K562 (cell line): ENCODE measurements around the gene TERT. TPM values are rescaled to one million over a fixed set of nuclear protein-coding genes. Genes with fewer than 3 reads are reported as not detected.

Source experiments
- E4F1 ChIP-seq: fragments of 250-450 bp; sonication (Bioruptor Pico); IDR thresholded peaks from 2 replicates; pipeline ENCODE4 v1.5.0; 2021; ENCODE audit warnings: mild to moderate bottlenecking, borderline replicate concordance
- FOXJ2 ChIP-seq: fragments of 200-800 bp; sonication (Bioruptor generic); IDR thresholded peaks from 2 replicates; pipeline ENCODE4 v1.6.1; 2016; ENCODE audit warnings: missing genetic modification characterization, missing compliant biosample characterization
- JUND ChIP-seq, 2 experiments: IDR thresholded peaks; 2 replicates in 1 of 2; 3 replicates in 1 of 2; pipeline ENCODE4 v1.6.1; 2011; ENCODE audit warnings: borderline replicate concordance in 2 of 2, low read depth in 2 of 2, low read length in 2 of 2, improper control_type of control experiment in 1 of 2, missing biosample characterization in 1 of 2, missing genetic modification characterization in 1 of 2, missing genetic modification reagents in 1 of 2
- KDM4B ChIP-seq, 2 experiments: fragments of 450-650 bp in 1 of 2; sonication (generic) in 1 of 2; IDR thresholded peaks; 2 replicates each; pipeline ENCODE4 v1.6.1; 2016 to 2017; ENCODE audit warnings: borderline replicate concordance in 2 of 2, antibody characterized with exemption in 1 of 2, low read depth in 1 of 2, mild to moderate bottlenecking in 1 of 2
- MYC ChIP-seq, 2 experiments: fragments of 250-450 bp in 1 of 2; sonication (Bioruptor Pico) in 1 of 2; IDR thresholded peaks; 2 replicates each; pipeline versions ENCODE4 v1.5.1 to v1.6.1; 2012 to 2021; ENCODE audit warnings: low read depth in 2 of 2, borderline replicate concordance in 1 of 2, improper control_type of control experiment in 1 of 2, low read length in 1 of 2, mild to moderate bottlenecking in 1 of 2, moderate library complexity in 1 of 2
- PCBP1 ChIP-seq: fragments of 200-400 bp; formaldehyde crosslinking; IDR thresholded peaks from 2 replicates; pipeline ENCODE4 v1.6.1; 2018; ENCODE audit warnings: mild to moderate bottlenecking, low read depth, low read length; ENCODE audit not compliant: poor library complexity, severe bottlenecking
- SMAD2 ChIP-seq: fragments of 150-350 bp; IDR thresholded peaks from 2 replicates; pipeline ENCODE4 v1.6.1; 2014; ENCODE audit warnings: low read depth, mild to moderate bottlenecking, low read length
- SOX6 ChIP-seq: fragments of 450-650 bp; IDR thresholded peaks from 2 replicates; pipeline ENCODE4 v1.6.1; 2014; ENCODE audit warnings: mild to moderate bottlenecking
- ZBTB40 ChIP-seq, 2 experiments: fragments of 450-650 bp in 1 of 2; sonication (generic) in 1 of 2; formaldehyde crosslinking in 1 of 2; IDR thresholded peaks; 2 replicates each; pipeline versions ENCODE4 v1.7.1 to v1.9.0; 2016 to 2022; ENCODE audit warnings: inconsistent platforms in 1 of 2, mild to moderate bottlenecking in 1 of 2, missing genetic modification reagents in 1 of 2
- ZNF740 ChIP-seq, 3 experiments: fragments of 200-800 bp in 1 of 3; sonication (Bioruptor generic) in 1 of 3; sonication (generic) in 1 of 3; formaldehyde crosslinking in 1 of 3; IDR thresholded peaks; 2 replicates each; pipeline versions ENCODE4 v1.6.1 to v1.8.0; 2016 to 2022; ENCODE audit warnings: mild to moderate bottlenecking in 2 of 3, missing compliant biosample characterization in 2 of 3, missing genetic modification characterization in 2 of 3, missing genetic modification reagents in 1 of 3
- polyA plus RNA-seq, 8 experiments: library from polyadenylated mRNA; depleted of rRNA in 4 of 8; stranded (reverse) in 5 of 8; unstranded in 3 of 8; fragments of >200 nt; fragmentation: Nextera tagmentation in 2 of 8; fragmentation: Illumina TruSeq in 1 of 8; extraction: Ambion mirVana in 2 of 8; extraction: Trizol in 1 of 8; gene quantifications; 2 replicates each; pipeline versions ENCODE4 v1.2.1 to v1.2.3, GENCODE V29; 2011 to 2014; ENCODE audit warnings: inconsistent platforms in 1 of 8, missing spikeins in 1 of 8
- total RNA-seq, 7 experiments: library from RNA; depleted of rRNA in 6 of 7; stranded (reverse); fragments of >200 nt in 6 of 7; fragmentation: Illumina TruSeq in 2 of 7; extraction: Trizol in 2 of 7; gene quantifications; 2 replicates each; pipeline versions ENCODE4 v1.2.1 to v1.2.3, GENCODE V29; 2011 to 2021; ENCODE audit warnings: low replicate concordance in 1 of 7

The TERT gene
- total and polyA plus RNA-seq, 9 of the 15 experiments (the other 6 are each of a cell fraction or from before 2014, with no cell fraction given) = 0.08 to 4.5 (median 0.98) TPM; not detected in 1

- TF ChIP-seq ZBTB40 (IDR thresholded peaks at IDR 0.05) = no peak
- no peak for TF ChIP-seq ZBTB40 (CRISPR knock-in tag; IDR thresholded peaks at IDR 0.05)
- TF ChIP-seq SMAD2 = no peak
- no peak for TF ChIP-seq KDM4B (IDR thresholded peaks at IDR 0.05; ENCODE audit: borderline replicate concordance in 2 of 2, low read depth in 1 of 2)
- TF ChIP-seq SOX6 = no peak
- no peak for TF ChIP-seq FOXJ2 (tag)
- no peak for TF ChIP-seq E4F1 (CRISPR knock-in tag)
- no peak for TF ChIP-seq MYC (IDR thresholded peaks at IDR 0.05; ENCODE audit: low read depth, low read length)
- TF ChIP-seq MYC (CRISPR knock-in tag; IDR thresholded peaks at IDR 0.05; ENCODE audit: borderline replicate concordance, low read depth) = no peak
- no peak for TF ChIP-seq ZNF740 (CRISPR knock-in tag; IDR thresholded peaks at IDR 0.05)
- no peak for TF ChIP-seq ZNF740 (tag; IDR thresholded peaks at IDR 0.05)
- no peak for TF ChIP-seq JUND (IDR thresholded peaks at IDR 0.05; ENCODE audit: borderline replicate concordance, low read depth, low read length)
- no peak for TF ChIP-seq JUND (tag; IDR thresholded peaks at IDR 0.05; ENCODE audit: borderline replicate concordance, low read depth, low read length)
- TF ChIP-seq PCBP1 = no peak
Measured at GRCh38 chr5:1214936-1215220, 80.0 kb downstream of the TERT start (continued).
